Peyer's patch (tissue), 4 donors: ENCODE measurements around the gene JAK3. TPM values are rescaled to one million over a fixed set of nuclear protein-coding genes. Genes with fewer than 3 reads are reported as not detected.
A peak's percentile ranks its signal among the peaks of the same experiment; 100 is the strongest.

Source experiments
- DNase-seq, 3 donors: peaks; one replicate each; pipeline ENCODE4 v3.0.0-alpha.2; 2017 to 2019
- H3K27ac ChIP-seq, 4 donors: fragments of 200-600 bp; sonication (generic); one replicate each; pipeline ENCODE4 v1.5.1; 2016 to 2019
- H3K27me3 ChIP-seq, 2 donors: fragments of 200-600 bp; sonication (generic); one replicate each; pipeline ENCODE4 v1.5.1; 2019
- H3K36me3 ChIP-seq, 3 donors: fragments of 200-600 bp; sonication (generic); one replicate each; pipeline ENCODE4 v1.5.1; 2016 to 2019
- H3K4me1 ChIP-seq, 4 donors: fragments of 200-600 bp; sonication (generic); one replicate each; pipeline ENCODE4 v1.5.1; 2016 to 2019
- H3K4me3 ChIP-seq, 4 donors: fragments of 200-600 bp; sonication (generic); 1 replicate in 3 of 4; 2 replicates in 1 of 4; pipeline ENCODE4 v1.5.1; 2016 to 2019; ENCODE audit warnings: mild to moderate bottlenecking in 1 of 4
- H3K9me3 ChIP-seq, 4 donors: fragments of 200-600 bp; sonication (generic); one replicate each; pipeline ENCODE4 v1.5.1; 2016 to 2019; ENCODE audit warnings: mild to moderate bottlenecking in 1 of 4
- POLR2A ChIP-seq, 2 donors: fragments of 450-650 bp; IDR thresholded peaks; one replicate each; pipeline ENCODE4 v1.5.1; 2017; ENCODE audit warnings: antibody characterized with exemption in 2 of 2, mild to moderate bottlenecking in 2 of 2, moderate library complexity in 2 of 2
- total RNA-seq, 4 donors: library from RNA; depleted of rRNA; stranded (reverse); fragments of >200 nt; gene quantifications; one replicate each; pipeline ENCODE4 v1.1.0, GENCODE V29; 2016
- TF ChIP-seq, protein P1 (sequence below), 6 experiments: fragments of 450-650 bp in 4 of 6; fragments of 200-600 bp in 2 of 6; sonication (generic) in 1 of 6; IDR thresholded peaks; one replicate each; pipeline ENCODE4 v1.5.1; 2017 to 2019; ENCODE audit warnings: antibody characterized with exemption in 6 of 6, mild to moderate bottlenecking in 3 of 6, moderate library complexity in 1 of 6

JAK3 gene
- total RNA-seq, 4 donors from 2014 or later = 4.0 to 32.2 (median 5.4) TPM

DNA sequence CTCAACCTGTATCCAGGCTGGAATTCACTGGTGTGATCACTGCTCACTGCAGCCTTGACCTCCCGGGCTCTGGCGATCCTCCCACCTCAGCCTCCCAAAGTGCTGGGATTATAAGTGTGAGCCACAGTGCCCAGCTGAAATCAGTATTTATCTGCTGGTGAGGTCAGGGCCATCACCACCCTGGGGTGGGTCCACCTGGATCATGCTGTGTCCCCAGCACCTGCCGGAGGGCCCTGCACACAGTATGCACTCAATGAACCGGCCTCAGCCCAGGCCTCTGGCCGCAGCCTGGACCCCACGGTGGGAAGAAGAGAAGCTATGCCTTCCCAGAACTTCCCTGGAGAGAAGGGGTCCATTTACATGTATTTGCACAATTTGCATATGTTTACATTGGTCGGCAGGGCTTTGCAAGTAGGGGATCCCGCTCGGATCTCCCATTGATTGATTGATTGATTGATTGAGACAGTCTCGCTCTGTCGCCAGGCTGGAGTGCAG, 21.4 kb upstream of the JAK3 start:
- no peak for DNase-seq
- Histone ChIP-seq H3K4me3 (no peak overlapping the region), H3K9me3 (no peaks in the 10 kb centered on the region), H3K27me3 (peaks cover 0 to 33% of the 10 kb centered on the region in 2 donors), H3K36me3 (peaks cover 0 to 8% (median 0%) of the 10 kb centered on the region in 3 donors), H3K27ac (no peak overlapping the region), H3K4me1 (peaks cover 0 to 29% (median 19%) of the 10 kb centered on the region in 4 donors)
- no peak for TF ChIP-seq POLR2A (IDR thresholded peaks at IDR 0.05)
- TF ChIP-seq, protein P1, sequence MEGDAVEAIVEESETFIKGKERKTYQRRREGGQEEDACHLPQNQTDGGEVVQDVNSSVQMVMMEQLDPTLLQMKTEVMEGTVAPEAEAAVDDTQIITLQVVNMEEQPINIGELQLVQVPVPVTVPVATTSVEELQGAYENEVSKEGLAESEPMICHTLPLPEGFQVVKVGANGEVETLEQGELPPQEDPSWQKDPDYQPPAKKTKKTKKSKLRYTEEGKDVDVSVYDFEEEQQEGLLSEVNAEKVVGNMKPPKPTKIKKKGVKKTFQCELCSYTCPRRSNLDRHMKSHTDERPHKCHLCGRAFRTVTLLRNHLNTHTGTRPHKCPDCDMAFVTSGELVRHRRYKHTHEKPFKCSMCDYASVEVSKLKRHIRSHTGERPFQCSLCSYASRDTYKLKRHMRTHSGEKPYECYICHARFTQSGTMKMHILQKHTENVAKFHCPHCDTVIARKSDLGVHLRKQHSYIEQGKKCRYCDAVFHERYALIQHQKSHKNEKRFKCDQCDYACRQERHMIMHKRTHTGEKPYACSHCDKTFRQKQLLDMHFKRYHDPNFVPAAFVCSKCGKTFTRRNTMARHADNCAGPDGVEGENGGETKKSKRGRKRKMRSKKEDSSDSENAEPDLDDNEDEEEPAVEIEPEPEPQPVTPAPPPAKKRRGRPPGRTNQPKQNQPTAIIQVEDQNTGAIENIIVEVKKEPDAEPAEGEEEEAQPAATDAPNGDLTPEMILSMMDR (IDR thresholded peaks at IDR 0.05) = no peak

DNA sequence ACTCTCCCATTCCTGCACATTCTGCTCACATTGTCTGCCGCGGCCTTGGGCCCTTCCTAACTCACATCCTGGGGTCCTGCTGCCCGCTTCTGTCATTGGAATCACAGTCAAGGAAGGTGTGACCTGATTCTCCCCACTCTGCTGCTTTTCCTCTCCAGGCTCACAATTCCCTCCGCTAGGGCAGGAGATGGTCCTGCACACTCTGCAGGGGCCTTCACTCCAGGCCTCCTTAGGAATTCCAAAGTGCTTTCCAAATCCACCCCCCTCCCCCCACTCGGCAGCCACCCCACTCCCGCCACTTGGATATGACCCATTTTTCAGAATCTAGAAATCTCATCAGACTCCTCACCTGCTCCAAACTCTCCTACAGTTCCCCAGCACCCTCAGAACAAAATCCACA, 20.9 kb upstream of the JAK3 start:
- Histone ChIP-seq H3K4me1 (peaks cover 0 to 24% (median 17%) of the 10 kb centered on the region in 4 donors), H3K27me3 (peaks cover 0 to 30% of the 10 kb centered on the region in 2 donors)
- no peak for TF ChIP-seq POLR2A (IDR thresholded peaks at IDR 0.05)
- TF ChIP-seq, protein P1 (IDR thresholded peaks at IDR 0.05) = no peak

DNA sequence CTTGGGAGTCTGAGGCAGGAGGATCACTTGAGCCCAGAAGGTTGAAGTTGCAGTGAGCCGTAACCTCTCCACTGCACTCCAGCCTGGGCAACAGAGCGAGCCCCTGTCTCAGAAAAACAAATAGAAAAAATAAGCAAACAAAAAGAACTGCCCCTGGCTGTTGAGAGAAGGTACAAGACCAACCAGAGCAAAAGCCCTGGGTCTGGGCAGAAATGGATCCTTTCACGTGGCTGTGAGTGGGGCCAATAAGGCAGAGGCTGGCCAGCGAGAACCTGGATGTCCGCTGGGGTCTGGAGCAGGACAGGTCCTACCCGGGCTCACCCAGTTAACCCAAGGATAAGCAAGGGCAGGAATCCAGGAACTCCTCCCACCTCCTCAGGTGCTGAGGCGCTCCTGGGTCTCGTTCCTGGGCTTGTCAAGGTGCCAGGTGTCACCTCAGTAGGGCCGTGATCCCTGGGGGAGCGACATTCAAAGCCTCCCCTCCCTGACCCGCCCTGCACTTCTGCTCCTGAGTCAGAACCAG, 19.2 kb upstream of the JAK3 start:
- no peak for TF ChIP-seq POLR2A (IDR thresholded peaks at IDR 0.05)
- TF ChIP-seq, protein P1 (IDR thresholded peaks at IDR 0.05) = no peak
- Histone ChIP-seq H3K36me3 (peaks cover 0 to 29% (median 0%) of the 10 kb centered on the region in 3 donors), H3K27ac (no peak overlapping the region), H3K4me3 (no peak overlapping the region), H3K4me1 (peaks cover 0 to 16% (median 7%) of the 10 kb centered on the region in 4 donors), H3K9me3 (no peaks in the 10 kb centered on the region), H3K27me3 (peaks cover 0 to 13% of the 10 kb centered on the region in 2 donors)
- no peak for DNase-seq

More for the DNA sequence above, 20.9 kb upstream of the JAK3 start:
- Histone ChIP-seq H3K4me3 (no peak overlapping the region), H3K27ac (no peak overlapping the region), H3K9me3 (no peaks in the 10 kb centered on the region), H3K36me3 (peaks cover 0 to 13% (median 0%) of the 10 kb centered on the region in 3 donors)
- DNase-seq = no peak

DNA sequence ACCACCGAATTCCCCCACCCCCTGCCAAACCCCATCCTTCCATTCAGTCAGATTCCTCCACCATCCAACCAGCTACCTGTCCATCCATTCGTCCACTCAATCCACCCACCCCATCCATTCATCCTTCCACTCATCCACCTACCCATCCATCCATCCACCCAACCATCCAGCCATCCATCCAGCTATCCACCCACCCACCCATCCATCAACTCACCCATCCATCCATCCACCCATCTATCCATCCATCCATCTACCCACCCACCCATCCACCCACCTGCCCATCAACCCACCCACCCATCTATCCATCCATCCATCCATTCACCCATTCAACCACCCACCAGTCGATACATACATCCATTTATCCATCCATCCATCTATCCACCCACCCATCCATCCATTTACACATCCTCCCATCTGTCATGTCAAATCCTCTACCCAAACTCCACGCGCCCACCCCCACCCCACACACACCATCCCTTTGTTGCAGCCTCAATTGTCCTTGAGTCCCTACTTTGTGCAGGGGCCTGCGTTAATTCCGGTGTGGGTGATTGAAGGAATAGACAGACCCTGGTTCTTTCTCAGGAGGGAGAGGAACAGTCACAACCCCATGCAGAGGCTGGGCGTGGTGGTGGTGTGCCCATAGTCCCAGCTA, 18.7 kb upstream of the JAK3 start:
- TF ChIP-seq, protein P1 (IDR thresholded peaks at IDR 0.05) = no peak
- TF ChIP-seq POLR2A (IDR thresholded peaks at IDR 0.05) = no peak
- Histone ChIP-seq H3K9me3 (no peaks in the 10 kb centered on the region), H3K27ac (no peak overlapping the region), H3K27me3 (peaks cover 0 to 7% of the 10 kb centered on the region in 2 donors), H3K4me1 (peaks cover 0 to 18% (median 6%) of the 10 kb centered on the region in 4 donors), H3K36me3 (peaks cover 0 to 35% (median 0%) of the 10 kb centered on the region in 3 donors), H3K4me3 (no peak overlapping the region)
- no peak for DNase-seq

DNA sequence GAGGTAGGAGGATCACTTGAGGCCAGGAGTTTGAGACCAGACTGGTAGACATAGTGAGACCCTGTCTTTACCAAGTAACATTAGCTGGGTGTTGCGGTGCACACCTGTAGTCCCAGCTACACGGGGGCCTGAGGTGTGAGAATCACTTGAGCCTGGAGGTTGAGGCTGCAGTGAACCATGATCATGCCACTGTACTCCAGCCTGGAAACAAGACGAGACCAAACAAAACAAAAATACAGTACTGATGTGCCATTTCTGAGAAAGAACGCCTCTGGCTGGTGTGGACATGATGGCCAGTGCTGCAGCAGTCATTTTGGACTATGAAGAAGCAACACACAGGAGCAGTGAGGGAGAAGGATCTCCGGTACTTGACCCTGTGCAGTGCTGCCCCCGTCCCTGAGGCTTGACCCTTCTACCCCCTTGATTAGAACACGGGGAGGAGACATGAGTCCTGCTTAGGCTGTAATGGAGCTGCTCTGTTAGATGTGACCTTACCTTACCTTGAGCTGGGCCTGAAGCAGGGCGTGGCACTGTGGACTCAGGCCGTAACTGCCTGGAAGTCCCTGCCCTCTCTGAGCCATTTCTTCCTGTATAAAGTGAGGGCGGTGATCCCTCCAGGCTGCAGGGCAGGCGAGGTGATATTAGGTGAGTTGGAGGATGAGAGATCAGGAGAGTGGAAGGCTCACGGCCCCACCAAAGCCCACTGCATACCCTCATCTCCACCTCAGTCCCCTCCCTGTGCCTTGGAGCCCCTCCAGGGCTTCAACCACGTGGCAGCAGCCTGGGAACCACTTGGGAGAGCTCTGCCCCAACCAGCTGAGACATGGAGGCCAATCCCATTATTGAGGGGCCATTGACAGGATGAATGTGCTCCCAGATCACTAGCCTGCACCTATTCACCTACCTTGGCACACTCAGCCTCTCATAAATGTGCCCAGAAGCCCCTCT, 17.9 kb upstream of the JAK3 start:
- no peak for TF ChIP-seq POLR2A (IDR thresholded peaks at IDR 0.05)
- TF ChIP-seq, protein P1 (IDR thresholded peaks at IDR 0.05) = no peak
- H3K4me1 ChIP-seq = peaks cover 0 to 26% (median 13%) of the 10 kb centered on the region in 4 donors
- H3K9me3 ChIP-seq = no peaks in the 10 kb centered on the region
- no peaks in the 10 kb centered on the region for H3K27me3 ChIP-seq
- DNase-seq = peak in 2 of 3 donors; percentile 76 to 77
- H3K27ac ChIP-seq = peak overlapping the region in 3 of 4 donors; percentile 33 to 51 (median 35)
- no peak overlapping the region for H3K4me3 ChIP-seq
- H3K36me3 ChIP-seq = peaks cover 0 to 36% (median 0%) of the 10 kb centered on the region in 3 donors
